Stomach (tissue), 4 donors: ENCODE data around the gene ANKRD31.

Experiments used
- CTCF ChIP-seq, 7 experiments: fragments of 450-650 bp in 4 of 7; fragments of 200-600 bp in 3 of 7; sonication (generic) in 3 of 7; IDR thresholded peaks; one replicate each; pipeline ENCODE4 v1.5.1; 2016 to 2019; ENCODE audit warnings: antibody characterized with exemption in 7 of 7, control low read depth in 2 of 7, mild to moderate bottlenecking in 1 of 7
- EP300 ChIP-seq: sonication (generic); formaldehyde crosslinking; IDR thresholded peaks from one replicate; pipeline ENCODE4 v1.6.1; 2017; ENCODE audit warnings: antibody characterized with exemption
- POLR2A ChIP-seq, 4 donors: fragments of 450-650 bp; IDR thresholded peaks; one replicate each; pipeline ENCODE4 v1.6.1; 2016; ENCODE audit warnings: antibody characterized with exemption in 4 of 4, control low read depth in 2 of 4, mild to moderate bottlenecking in 1 of 4, moderate library complexity in 1 of 4

GRCh38 chr5:75050415-75050814 is 186.3 kb downstream of the ANKRD31 start:
- TF ChIP-seq CTCF (IDR thresholded peaks at IDR 0.05): peak in 3 of 7 experiments; percentile 7 to 23 (median 15)
- TF ChIP-seq POLR2A (IDR thresholded peaks at IDR 0.05): no peak
- no peak for TF ChIP-seq EP300
